Measurements from ENCODE around the gene CEPT1. TPM values are rescaled to one million over a fixed set of nuclear protein-coding genes. Genes with fewer than 3 reads are reported as not detected.

Gene CEPT1
- total RNA-seq, 4 donors from 2014 or later: 23.5 to 44.0 (median 31.8) TPM

DNA sequence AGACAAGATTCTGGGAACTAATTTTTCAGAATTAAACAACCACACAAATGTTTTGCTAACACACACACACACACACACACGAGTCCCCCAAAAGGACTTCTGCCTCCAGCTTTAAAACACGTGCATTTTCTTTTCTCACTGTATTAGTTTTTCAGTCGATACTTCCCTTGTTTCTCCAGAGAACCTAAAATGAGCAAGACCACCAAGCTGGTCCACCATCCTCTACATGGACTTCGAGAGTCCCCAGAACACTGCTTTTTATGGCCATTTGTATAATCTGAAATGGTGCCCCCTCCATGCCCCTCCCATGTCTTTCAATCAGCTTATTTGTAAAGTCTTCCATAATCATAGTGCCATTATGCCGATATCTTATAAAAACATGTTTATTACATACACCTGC, 76.7 kb downstream of the CEPT1 start:
- 75 to 81% methylated on average over 5 of the region's 5 CpGs for WGBS, 2 donors
- intact Hi-C loops (cut with DNase I; ENCODE audit: low total_unique reads): no loop called here
- DNase-seq (ENCODE audit: low spot score in 2 of 2): no peak
- H3K4me3 ChIP-seq (ENCODE audit: low read depth, poor library complexity, severe bottlenecking): no peak overlapping the region
- TF ChIP-seq, protein P1, sequence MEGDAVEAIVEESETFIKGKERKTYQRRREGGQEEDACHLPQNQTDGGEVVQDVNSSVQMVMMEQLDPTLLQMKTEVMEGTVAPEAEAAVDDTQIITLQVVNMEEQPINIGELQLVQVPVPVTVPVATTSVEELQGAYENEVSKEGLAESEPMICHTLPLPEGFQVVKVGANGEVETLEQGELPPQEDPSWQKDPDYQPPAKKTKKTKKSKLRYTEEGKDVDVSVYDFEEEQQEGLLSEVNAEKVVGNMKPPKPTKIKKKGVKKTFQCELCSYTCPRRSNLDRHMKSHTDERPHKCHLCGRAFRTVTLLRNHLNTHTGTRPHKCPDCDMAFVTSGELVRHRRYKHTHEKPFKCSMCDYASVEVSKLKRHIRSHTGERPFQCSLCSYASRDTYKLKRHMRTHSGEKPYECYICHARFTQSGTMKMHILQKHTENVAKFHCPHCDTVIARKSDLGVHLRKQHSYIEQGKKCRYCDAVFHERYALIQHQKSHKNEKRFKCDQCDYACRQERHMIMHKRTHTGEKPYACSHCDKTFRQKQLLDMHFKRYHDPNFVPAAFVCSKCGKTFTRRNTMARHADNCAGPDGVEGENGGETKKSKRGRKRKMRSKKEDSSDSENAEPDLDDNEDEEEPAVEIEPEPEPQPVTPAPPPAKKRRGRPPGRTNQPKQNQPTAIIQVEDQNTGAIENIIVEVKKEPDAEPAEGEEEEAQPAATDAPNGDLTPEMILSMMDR (IDR thresholded peaks at IDR 0.05): no peak
- TF ChIP-seq POLR2A (IDR thresholded peaks at IDR 0.05): no peak

DNA sequence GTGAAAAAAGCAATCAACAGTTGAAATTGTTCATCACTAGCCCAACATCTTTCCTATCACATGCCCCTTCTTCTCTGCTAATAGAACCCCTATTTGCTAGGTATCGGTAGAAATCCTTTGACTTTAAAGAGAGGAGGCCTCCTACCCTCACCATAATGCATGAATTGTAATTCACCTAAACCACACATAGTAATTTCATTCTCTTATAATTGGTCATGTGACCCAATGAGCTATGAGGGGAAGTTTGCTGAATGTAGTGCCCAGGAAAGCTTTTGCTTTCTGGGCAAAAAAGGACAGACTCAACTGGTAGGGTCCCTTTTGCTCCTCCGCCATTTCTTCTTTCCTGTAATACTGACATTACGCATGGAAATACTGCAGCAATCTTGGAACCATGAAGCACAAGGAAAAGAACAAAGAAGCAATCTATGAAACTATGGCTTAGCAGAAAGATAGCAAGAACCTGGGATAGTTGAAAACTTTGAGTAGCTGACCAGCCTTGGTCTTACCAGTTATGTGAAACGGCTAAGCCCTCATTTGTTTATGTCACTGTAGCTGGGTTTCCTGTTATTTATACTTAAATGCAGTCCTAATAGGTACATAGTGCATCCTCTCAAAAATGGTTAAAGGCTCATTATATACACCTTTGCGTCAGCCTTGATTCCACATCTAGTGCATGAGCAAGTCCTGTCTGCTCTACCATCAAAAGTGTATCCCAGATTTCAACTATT, 77.3 kb downstream of the CEPT1 start:
- WGBS, 2 donors: 70 to 75% methylated on average over 5 of the region's 5 CpGs

DNA sequence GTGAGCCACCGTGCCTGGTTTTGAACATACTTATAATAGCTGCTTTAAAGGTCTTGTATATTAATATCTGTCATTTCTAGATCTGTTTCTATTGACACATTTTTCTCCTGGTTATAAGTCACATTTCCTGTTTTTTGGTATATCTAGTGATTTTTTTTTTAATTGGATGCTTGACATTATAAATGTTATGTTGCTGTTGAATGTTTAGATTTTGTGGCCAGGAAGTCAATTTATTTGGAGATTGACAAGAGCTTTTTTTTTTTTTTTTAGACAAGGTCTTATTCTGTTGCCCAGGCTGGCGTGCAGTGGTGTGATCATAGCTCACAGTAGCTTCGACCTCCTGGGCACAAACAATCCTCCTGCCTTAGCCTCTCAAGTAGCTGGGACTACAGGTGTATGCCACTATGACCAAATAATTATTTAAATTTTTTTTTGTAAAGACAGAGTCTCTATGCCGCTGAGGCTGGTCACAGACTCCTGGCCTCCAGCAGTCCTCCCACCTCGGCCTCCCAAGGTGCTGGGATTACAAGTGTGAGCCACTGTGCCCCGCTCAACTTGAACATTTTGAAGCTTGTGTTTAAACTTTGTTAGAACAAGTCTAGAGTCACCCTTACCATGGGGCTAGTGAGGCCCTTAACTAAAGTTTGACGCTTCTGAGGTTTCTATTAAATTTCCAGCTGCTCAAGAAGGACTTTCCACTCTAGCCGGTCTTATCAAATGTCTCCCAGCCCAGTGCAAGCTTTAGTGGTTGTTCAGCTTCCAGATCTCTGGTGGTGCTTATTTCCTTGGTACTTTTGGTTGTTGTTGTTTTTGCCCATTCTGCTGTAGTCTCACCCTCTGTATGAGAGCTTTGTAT, 78.9 kb downstream of the CEPT1 start:
- WGBS, 2 donors: 93 to 96% methylated on average over 8 of the region's 8 CpGs
- H3K4me3 ChIP-seq (ENCODE audit: low read depth, poor library complexity, severe bottlenecking): no peak overlapping the region
- TF ChIP-seq POLR2A (IDR thresholded peaks at IDR 0.05): no peak
- TF ChIP-seq, protein P1 (IDR thresholded peaks at IDR 0.05): no peak
- intact Hi-C loops (cut with DNase I; ENCODE audit: low total_unique reads): no loop called here
- no peak for DNase-seq (ENCODE audit: low spot score in 2 of 2)

More for the DNA sequence above, 77.3 kb downstream of the CEPT1 start:
- no peak for TF ChIP-seq POLR2A (IDR thresholded peaks at IDR 0.05)
- TF ChIP-seq, protein P1 (IDR thresholded peaks at IDR 0.05): no peak
- intact Hi-C loops (cut with DNase I; ENCODE audit: low total_unique reads): no loop called here
- H3K4me3 ChIP-seq (ENCODE audit: low read depth, poor library complexity, severe bottlenecking): no peak overlapping the region
- no peak for DNase-seq (ENCODE audit: low spot score in 2 of 2)

DNA sequence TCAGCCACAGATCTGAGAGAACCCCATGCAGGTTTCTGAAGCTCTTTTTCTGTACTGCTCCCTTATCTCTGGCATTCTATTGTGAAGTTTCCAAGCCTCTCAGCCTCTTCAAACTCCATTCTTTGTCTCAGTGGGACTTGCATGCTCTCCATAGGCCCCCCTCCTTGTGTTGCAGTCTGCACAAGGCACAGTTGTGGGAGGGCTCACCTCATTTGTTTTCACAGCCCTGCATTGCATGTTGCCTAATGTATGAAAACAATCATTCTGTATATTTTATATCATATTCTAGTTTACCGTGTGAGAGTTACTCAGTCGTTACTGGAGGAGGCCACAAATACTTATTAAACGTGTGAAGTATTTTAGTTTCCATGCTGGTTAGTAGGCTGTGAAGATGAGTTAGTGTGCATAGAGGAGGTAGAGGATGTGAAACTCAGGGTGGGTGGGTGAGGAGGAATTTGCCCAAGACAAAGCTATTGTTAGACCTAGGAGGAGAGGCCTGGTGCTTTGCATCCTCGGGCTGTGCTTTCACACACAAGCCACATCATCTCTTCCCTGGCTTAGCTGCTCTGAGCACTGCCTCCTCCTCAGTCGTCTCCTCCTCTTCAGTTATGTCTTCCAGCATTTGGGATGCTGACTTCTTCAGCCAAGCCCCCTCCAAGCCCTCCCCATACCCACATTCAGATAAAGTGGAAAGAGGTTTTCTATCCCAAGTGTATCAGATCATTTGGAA, 79.7 kb downstream of the CEPT1 start:
- intact Hi-C loops (cut with DNase I; ENCODE audit: low total_unique reads): loop anchor here (5.0 kb wide), 1 partner anchor 183 kb away; no protein-coding TSS in a partner anchor
- TF ChIP-seq, protein P1 (IDR thresholded peaks at IDR 0.05): no peak
- TF ChIP-seq POLR2A (IDR thresholded peaks at IDR 0.05): no peak
- no peak overlapping the region for H3K4me3 ChIP-seq (ENCODE audit: low read depth, poor library complexity, severe bottlenecking)
- WGBS, 2 donors: 70 to 81% methylated on average over 5 of the region's 5 CpGs
- no peak for DNase-seq (ENCODE audit: low spot score in 2 of 2)

DNA sequence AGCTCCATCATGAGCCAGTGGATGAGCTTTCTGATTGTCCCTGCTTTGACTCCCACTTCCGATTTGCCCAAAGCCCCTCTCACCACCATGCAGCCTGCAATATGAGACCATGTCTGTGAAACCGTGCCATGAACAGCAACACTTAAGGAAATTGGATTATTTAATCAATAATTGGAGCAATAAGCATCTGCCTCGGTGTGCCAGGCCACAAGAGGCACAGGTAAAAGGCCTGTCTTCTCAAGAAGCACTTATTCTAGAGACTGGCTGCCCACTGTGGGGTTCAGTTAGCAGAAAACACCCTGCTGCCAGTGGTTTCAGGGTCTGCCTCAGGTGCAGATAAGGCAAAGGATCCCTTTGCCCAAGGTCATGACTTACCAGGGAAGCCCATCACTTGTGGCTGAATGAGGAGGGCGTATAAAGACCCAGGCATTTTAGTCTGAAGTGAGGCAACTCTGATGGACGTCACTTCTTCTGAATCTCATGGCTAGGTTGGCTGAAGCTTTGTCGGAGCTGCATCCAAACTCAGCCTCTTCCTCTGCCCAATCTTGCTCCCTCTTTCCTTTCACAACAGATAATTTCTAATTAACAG, 80.4 kb downstream of the CEPT1 start:
- no peak for DNase-seq (ENCODE audit: low spot score in 2 of 2)
- TF ChIP-seq, protein P1 (IDR thresholded peaks at IDR 0.05): no peak
- no peak for TF ChIP-seq POLR2A (IDR thresholded peaks at IDR 0.05)
- WGBS, 2 donors: 87 to 89% methylated on average over 6 of the region's 6 CpGs
- no peak overlapping the region for H3K4me3 ChIP-seq (ENCODE audit: low read depth, poor library complexity, severe bottlenecking)
- intact Hi-C loops (cut with DNase I; ENCODE audit: low total_unique reads): loop anchor here (5.0 kb wide), 1 partner anchor 182 kb away; no protein-coding TSS in a partner anchor

Measured in lower leg skin (tissue), 4 donors.